ENCODE measurements around the gene PCSK5. TPM values are rescaled to one million over a fixed set of nuclear protein-coding genes. Genes with fewer than 3 reads are reported as not detected.
"Not testable (repeated sequence)": the region's sequence is repeated elsewhere in the genome, so short reads cannot be mapped to it uniquely, and the experiment has no call there.

PCSK5 gene
- total RNA-seq, 1 donor = 14.3 TPM

GRCh38 chr9:76341616-76342015 is 451.1 kb downstream of the PCSK5 start:
- no peaks in the 10 kb centered on the region for H3K4me1 ChIP-seq (ENCODE audit: insufficient read depth, low read length)
- H3K9me3 ChIP-seq (ENCODE audit: low read depth, low read length) = no peaks in the 10 kb centered on the region
- H3K4me3 ChIP-seq (ENCODE audit: low read length) = no peak overlapping the region
- H3K27me3 ChIP-seq (ENCODE audit: insufficient read depth, low read length) = no peaks in the 10 kb centered on the region

- no peaks in the 10 kb centered on the region for H3K9me3 ChIP-seq (ENCODE audit: low read depth, low read length)
- H3K27me3 ChIP-seq (ENCODE audit: insufficient read depth, low read length) = no peaks in the 10 kb centered on the region
- H3K4me1 ChIP-seq (ENCODE audit: insufficient read depth, low read length) = no peaks in the 10 kb centered on the region
- no peak overlapping the region for H3K4me3 ChIP-seq (ENCODE audit: low read length)
Measured at GRCh38 chr9:76342201-76342600, 451.7 kb downstream of the PCSK5 start.

GRCh38 chr9:76342858-76343257 is 452.4 kb downstream of the PCSK5 start:
- Histone ChIP-seq H3K4me1 (ENCODE audit: insufficient read depth, low read length) (no peaks in the 10 kb centered on the region), H3K9me3 (ENCODE audit: low read depth, low read length) (no peaks in the 10 kb centered on the region), H3K4me3 (ENCODE audit: low read length) (no peak overlapping the region), H3K27me3 (ENCODE audit: insufficient read depth, low read length) (no peaks in the 10 kb centered on the region)

- Histone ChIP-seq H3K4me1 (ENCODE audit: insufficient read depth, low read length) (no peaks in the 10 kb centered on the region), H3K4me3 (ENCODE audit: low read length) (no peak overlapping the region), H3K27me3 (ENCODE audit: insufficient read depth, low read length) (no peaks in the 10 kb centered on the region), H3K9me3 (ENCODE audit: low read depth, low read length) (no peaks in the 10 kb centered on the region)
Measured at GRCh38 chr9:76349865-76350264, 459.4 kb downstream of the PCSK5 start.

DNA sequence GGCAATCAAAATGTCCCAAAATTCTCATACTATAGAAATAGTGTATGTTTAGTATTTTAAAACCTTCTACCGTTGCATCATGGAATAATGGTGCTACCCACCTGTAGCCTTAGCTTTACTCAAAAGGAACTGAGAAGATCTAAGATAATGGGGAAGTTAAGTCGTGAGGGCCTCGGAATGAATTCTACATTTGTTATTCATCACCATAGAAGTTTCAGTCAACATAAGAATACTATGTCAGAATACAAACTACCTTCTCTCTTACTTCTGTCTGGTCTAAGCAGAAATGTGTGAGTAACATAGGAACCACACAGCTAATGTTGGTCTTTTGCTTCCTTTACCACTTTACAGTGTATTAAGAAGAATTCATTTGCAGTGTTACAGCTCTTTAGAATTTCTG is 460.5 kb downstream of the PCSK5 start:
- Histone ChIP-seq H3K4me1 (ENCODE audit: insufficient read depth, low read length) (no peaks in the 10 kb centered on the region), H3K27me3 (ENCODE audit: insufficient read depth, low read length) (no peaks in the 10 kb centered on the region), H3K4me3 (ENCODE audit: low read length) (no peak overlapping the region)

DNA sequence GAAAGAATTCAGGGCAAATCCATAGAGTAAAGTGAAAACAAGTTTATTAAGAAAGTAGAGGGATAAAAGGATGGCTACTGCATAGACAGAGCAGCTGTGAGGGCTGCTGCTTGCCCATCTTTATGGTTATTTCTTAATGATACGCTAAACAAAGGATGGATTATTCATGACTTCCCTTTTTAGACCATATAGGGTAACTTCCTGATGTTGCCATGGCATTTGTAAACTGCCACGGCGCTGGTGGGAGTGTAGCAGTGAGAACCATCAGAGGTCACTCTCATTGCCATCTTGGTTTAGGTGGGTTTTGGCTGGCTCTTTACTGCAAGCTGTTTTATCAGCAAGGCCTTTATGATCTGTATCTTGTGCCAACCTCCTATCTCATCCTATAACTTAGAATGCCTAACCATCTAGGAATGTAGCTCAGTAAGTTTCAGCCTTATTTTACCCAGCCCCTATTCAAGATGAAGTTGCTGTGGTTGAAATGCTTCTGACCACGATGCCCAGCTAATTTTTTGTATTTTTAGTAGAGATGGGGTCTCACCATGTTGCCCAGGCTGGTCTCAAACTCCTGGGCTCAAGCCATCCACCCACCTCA is 461.6 kb downstream of the PCSK5 start:
- Histone ChIP-seq H3K27me3 (ENCODE audit: insufficient read depth, low read length) (no peaks in the 10 kb centered on the region), H3K4me3 (ENCODE audit: low read length) (no peak overlapping the region)

More for the DNA sequence above, 460.5 kb downstream of the PCSK5 start:
- no peaks in the 10 kb centered on the region for H3K9me3 ChIP-seq (ENCODE audit: low read depth, low read length)

GRCh38 chr9:76353280-76353679 is 462.8 kb downstream of the PCSK5 start:
- H3K4me3 ChIP-seq (ENCODE audit: low read length) = no peak overlapping the region
- H3K9me3 ChIP-seq (ENCODE audit: low read depth, low read length) = no peaks in the 10 kb centered on the region
- H3K4me1 ChIP-seq (ENCODE audit: insufficient read depth, low read length) = peaks cover 11% of the 10 kb centered on the region
- no peaks in the 10 kb centered on the region for H3K27me3 ChIP-seq (ENCODE audit: insufficient read depth, low read length)

More for the DNA sequence above, 461.6 kb downstream of the PCSK5 start:
- Histone ChIP-seq H3K4me1 (ENCODE audit: insufficient read depth, low read length) (no peaks in the 10 kb centered on the region), H3K9me3 (ENCODE audit: low read depth, low read length) (no peaks in the 10 kb centered on the region)

DNA sequence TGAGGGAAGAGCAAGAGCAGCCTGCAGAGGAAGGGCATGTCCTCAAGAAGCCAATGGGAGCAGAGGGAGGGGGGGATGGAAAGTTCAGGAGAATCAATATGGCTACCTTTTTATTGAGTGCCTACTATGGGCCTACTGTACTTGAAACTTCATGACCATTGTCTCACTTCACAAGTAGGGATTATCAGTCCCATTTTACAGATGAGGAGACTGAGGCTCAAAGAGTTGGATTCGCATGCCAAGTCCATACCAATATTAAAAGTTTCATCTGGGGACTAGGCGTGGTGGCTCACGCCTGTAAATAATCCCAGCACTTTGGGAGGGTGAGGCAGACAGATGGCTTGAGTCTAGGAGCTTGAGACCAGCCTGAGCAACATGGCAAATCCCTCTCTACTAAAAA is 463.7 kb downstream of the PCSK5 start:
- no peaks in the 10 kb centered on the region for H3K9me3 ChIP-seq (ENCODE audit: low read depth, low read length)
- peaks cover 20% of the 10 kb centered on the region for H3K4me1 ChIP-seq (ENCODE audit: insufficient read depth, low read length)
- H3K4me3 ChIP-seq (ENCODE audit: low read length) = no peak overlapping the region
- H3K27me3 ChIP-seq (ENCODE audit: insufficient read depth, low read length) = no peaks in the 10 kb centered on the region

DNA sequence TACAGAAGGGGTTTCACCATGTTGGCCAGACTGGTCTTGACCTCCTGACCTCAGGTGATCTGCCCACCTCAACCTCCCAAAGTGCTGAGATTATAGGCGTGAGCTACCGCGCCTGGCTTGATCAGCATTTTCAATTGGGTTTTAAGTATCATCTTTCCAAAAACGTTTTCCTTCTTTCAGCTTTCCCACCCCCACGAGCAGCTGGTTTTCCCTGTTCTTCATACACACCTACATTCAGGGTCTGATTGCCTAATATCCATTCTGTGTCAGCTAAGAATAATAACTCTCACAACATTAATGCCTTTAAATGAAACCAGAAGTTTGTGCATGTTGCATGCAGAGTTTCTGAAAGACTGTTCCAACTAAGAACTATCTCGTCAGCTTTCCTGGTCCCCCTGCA is 465.4 kb downstream of the PCSK5 start:
- Histone ChIP-seq H3K4me3 (ENCODE audit: low read length) (no peak overlapping the region), H3K4me1 (ENCODE audit: insufficient read depth, low read length) (peaks cover 28% of the 10 kb centered on the region), H3K27me3 (ENCODE audit: insufficient read depth, low read length) (no peaks in the 10 kb centered on the region), H3K9me3 (ENCODE audit: low read depth, low read length) (no peaks in the 10 kb centered on the region)

DNA sequence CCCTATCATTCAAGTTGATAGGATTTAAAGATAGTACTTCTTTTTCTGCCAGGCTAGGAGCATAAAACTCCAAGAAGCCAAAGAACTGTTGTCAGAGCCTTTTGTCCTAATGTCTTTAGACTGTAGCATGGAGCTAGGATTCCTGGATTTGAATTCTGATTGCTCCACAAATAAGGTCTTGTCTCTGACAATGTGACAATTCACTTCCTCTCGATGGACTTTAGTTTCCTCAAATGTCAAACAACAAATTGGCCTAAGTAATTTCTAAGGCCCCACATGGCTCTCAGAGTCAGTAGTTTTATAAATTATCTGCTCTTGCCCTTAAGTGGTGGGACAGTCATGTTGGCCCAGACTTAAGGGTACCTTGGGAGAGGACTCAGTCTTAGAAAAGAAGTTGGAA is 467.1 kb downstream of the PCSK5 start:
- no peaks in the 10 kb centered on the region for H3K9me3 ChIP-seq (ENCODE audit: low read depth, low read length)
- H3K27me3 ChIP-seq (ENCODE audit: insufficient read depth, low read length) = no peaks in the 10 kb centered on the region
- H3K4me3 ChIP-seq (ENCODE audit: low read length) = no peak overlapping the region
- H3K4me1 ChIP-seq (ENCODE audit: insufficient read depth, low read length) = peaks cover 28% of the 10 kb centered on the region

GRCh38 chr9:76358628-76359280 is 468.3 kb downstream of the PCSK5 start:
- no peaks in the 10 kb centered on the region for H3K9me3 ChIP-seq (ENCODE audit: low read depth, low read length)
- H3K4me3 ChIP-seq (ENCODE audit: low read length) = no peak overlapping the region
- peaks cover 28% of the 10 kb centered on the region for H3K4me1 ChIP-seq (ENCODE audit: insufficient read depth, low read length)
- H3K27me3 ChIP-seq (ENCODE audit: insufficient read depth, low read length) = no peaks in the 10 kb centered on the region

DNA sequence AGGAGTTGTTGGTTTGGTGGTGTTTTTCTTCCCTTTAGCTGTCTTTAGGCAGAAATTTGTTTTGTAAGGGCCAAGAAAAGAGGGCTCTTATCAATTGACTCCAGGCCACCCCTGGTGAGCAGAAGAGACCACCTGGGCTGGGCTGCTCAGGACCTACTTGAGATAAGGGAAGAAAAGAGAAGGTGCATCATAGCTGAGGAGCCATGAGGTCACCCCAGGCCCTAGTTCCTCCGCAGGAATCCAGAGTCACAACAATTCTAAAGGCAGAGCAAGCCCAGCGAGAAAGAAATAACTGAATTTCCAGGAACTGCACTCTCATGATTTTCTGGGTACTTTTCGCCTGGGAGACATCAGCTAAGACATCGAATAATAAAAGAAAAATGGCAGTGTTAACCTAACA is 468.9 kb downstream of the PCSK5 start:
- no peaks in the 10 kb centered on the region for H3K27me3 ChIP-seq (ENCODE audit: insufficient read depth, low read length)
- H3K9me3 ChIP-seq (ENCODE audit: low read depth, low read length) = no peaks in the 10 kb centered on the region
- H3K4me3 ChIP-seq (ENCODE audit: low read length) = no peak overlapping the region
- peaks cover 28% of the 10 kb centered on the region for H3K4me1 ChIP-seq (ENCODE audit: insufficient read depth, low read length)

DNA sequence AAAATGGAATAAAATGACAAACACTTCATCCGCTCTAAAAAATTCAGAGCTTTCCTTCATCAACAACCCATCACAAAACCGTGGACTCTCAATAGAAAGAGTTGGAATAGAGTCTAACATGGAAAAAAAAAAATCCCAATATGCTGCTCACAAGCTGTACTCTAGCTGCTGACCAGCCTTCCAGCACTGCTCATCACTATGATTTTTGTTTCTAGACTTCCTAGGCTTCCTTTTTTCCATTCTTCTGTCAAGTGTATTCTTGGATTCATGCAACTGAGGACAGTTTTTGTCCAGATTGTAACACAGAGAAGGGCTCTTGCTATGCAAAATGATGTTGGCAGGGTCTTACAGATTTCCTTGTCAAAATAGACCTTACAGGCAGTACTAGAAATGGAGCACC is 469.3 kb downstream of the PCSK5 start:
- Histone ChIP-seq H3K4me3 (ENCODE audit: low read length) (no peak overlapping the region), H3K27me3 (ENCODE audit: insufficient read depth, low read length) (no peaks in the 10 kb centered on the region), H3K4me1 (ENCODE audit: insufficient read depth, low read length) (peaks cover 28% of the 10 kb centered on the region), H3K9me3 (ENCODE audit: low read depth, low read length) (no peaks in the 10 kb centered on the region)

GRCh38 chr9:76362332-76363031 is 472.0 kb downstream of the PCSK5 start:
- H3K4me3 ChIP-seq (ENCODE audit: low read length); H3K9me3 ChIP-seq (ENCODE audit: low read depth, low read length); H3K27me3 ChIP-seq (ENCODE audit: insufficient read depth, low read length): not testable (repeated sequence)
- peaks cover 24% of the 10 kb centered on the region for H3K4me1 ChIP-seq (ENCODE audit: insufficient read depth, low read length)

- no peaks in the 10 kb centered on the region for H3K9me3 ChIP-seq (ENCODE audit: low read depth, low read length)
- H3K4me3 ChIP-seq (ENCODE audit: low read length) = no peak overlapping the region
- H3K27me3 ChIP-seq (ENCODE audit: insufficient read depth, low read length) = no peaks in the 10 kb centered on the region
- H3K4me1 ChIP-seq (ENCODE audit: insufficient read depth, low read length) = peaks cover 19% of the 10 kb centered on the region
Measured at GRCh38 chr9:76363032-76363395, 472.5 kb downstream of the PCSK5 start.

DNA sequence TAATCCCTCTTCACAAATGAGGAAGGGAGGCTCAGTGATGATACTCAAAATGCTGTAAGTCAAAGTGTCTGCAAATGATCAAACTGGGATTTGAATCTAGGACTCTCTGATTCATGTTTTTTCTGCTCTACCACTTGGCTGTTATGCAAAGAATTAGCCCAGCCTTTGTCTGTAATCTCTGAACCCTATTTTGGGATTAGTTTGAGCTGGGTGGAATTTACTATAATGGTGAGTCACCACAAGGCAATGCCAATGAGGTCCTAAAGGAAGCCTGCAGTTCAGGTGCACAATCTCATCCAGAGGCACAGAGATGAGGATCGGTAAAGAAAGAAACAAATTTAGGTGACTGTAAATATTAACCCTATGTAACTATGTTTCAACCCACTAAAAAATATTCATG is 474.6 kb downstream of the PCSK5 start:
- Histone ChIP-seq H3K4me1 (ENCODE audit: insufficient read depth, low read length) (peaks cover under 1% of the 10 kb centered on the region), H3K27me3 (ENCODE audit: insufficient read depth, low read length) (no peaks in the 10 kb centered on the region), H3K4me3 (ENCODE audit: low read length) (no peak overlapping the region)

More for the DNA sequence above, 474.6 kb downstream of the PCSK5 start:
- H3K9me3 ChIP-seq (ENCODE audit: low read depth, low read length) = no peaks in the 10 kb centered on the region
